ENCODE results near the gene ANKMY1.
"Not testable (repeated sequence)": the region's sequence is repeated elsewhere in the genome, so short reads cannot be mapped to it uniquely, and the experiment has no call there.

Gene ANKMY1

DNA sequence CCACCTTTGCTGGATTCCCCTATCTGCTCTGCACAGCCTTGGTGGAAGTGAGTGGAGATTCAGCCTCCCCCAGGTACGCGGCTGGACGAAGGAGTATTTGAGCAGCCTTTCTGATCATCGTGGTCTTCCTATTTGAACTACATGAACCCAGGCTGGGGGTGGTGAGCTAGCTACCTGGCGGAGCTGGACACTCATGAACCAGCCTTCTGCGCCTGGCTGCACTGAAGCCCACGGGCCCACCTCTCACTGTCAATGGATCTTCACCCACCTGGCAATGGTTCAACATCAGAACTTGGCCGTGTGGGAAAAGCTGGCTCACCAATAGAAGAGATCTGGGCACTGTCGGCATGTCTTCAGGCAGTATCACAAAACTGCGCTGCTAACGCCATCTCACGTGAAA is 35.4 kb downstream of the ANKMY1 start:
- Histone ChIP-seq H3K4me1 (ENCODE audit: control insufficient read depth in 5 of 5, insufficient read depth in 5 of 5, low read length in 5 of 5) (peaks cover 0 to 16% (median 14%) of the 10 kb centered on the region in 5 donors), H3K9ac (ENCODE audit: low read length in 5 of 5) (no peak overlapping the region), H3K27ac (ENCODE audit: low read depth, low read length) (no peak overlapping the region), H3K27me3 (ENCODE audit: control insufficient read depth in 5 of 5, insufficient read depth in 4 of 5, low read length in 5 of 5) (peaks cover 6 to 12% (median 8%) of the 10 kb centered on the region in 5 donors), H3K4me3 (ENCODE audit: low read depth in 1 of 5, low read length in 5 of 5) (no peak overlapping the region), H3K36me3 (ENCODE audit: control insufficient read depth in 5 of 5, insufficient read depth in 5 of 5, low read length in 5 of 5) (peaks cover 0 to 36% (median 29%) of the 10 kb centered on the region in 5 donors), H3K9me3 (ENCODE audit: control insufficient read depth in 5 of 5, low read length in 5 of 5) (peaks cover 0 to 6% (median 4%) of the 10 kb centered on the region in 5 donors)

DNA sequence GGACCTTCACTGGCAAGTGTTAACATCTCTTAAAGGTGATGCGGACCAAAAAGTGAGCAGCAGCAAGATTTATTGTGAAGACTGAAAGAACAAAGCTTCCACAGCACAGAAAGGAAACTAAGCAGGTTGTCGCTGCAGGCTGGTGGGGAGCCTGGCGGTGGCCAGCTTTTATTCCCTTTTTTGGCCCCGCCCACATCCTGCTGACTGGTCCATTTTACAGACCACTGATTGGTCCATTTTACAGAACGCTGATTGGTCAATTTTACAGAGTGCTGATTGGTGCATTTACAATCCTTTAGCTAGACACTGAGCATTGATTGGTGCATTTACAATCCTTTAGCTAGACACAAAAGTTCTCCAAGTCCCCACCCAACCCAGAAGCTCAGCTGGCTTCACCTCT is 35.9 kb downstream of the ANKMY1 start:
- not testable (repeated sequence) for H3K9ac ChIP-seq (ENCODE audit: low read length in 5 of 5); H3K4me3 ChIP-seq (ENCODE audit: low read depth in 1 of 5, low read length in 5 of 5); H3K9me3 ChIP-seq (ENCODE audit: control insufficient read depth in 5 of 5, low read length in 5 of 5); H3K27ac ChIP-seq (ENCODE audit: low read depth, low read length)
- Histone ChIP-seq H3K27me3 (ENCODE audit: control insufficient read depth in 5 of 5, insufficient read depth in 4 of 5, low read length in 5 of 5) (peaks cover 6 to 12% (median 8%) of the 10 kb centered on the region in 5 donors), H3K4me1 (ENCODE audit: control insufficient read depth in 5 of 5, insufficient read depth in 5 of 5, low read length in 5 of 5) (peaks cover 0 to 16% (median 14%) of the 10 kb centered on the region in 5 donors), H3K36me3 (ENCODE audit: control insufficient read depth in 5 of 5, insufficient read depth in 5 of 5, low read length in 5 of 5) (peaks cover 0 to 36% (median 29%) of the 10 kb centered on the region in 5 donors)

DNA sequence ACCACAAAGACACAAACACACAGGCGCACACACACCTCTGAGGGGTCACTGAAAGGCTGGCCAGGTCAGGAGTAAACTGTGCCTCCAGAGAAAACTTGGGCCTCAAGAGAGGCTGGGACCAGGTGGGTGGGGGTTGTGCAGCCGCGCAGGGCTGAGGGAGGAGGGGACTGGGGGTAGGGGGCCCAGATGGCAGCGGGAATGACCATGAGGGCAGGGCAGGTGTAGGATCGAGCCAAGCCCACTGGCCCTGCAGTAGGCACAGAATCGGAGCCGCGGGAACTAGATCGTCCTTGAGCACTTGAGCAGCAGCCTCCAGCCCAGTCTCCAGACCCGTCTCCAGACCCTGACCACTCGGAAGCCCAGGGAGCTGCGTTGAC is 36.8 kb downstream of the ANKMY1 start:
- Histone ChIP-seq H3K4me3 (ENCODE audit: low read depth in 1 of 5, low read length in 5 of 5) (no peak overlapping the region), H3K9me3 (ENCODE audit: control insufficient read depth in 5 of 5, low read length in 5 of 5) (peaks cover 0 to 6% (median 4%) of the 10 kb centered on the region in 5 donors), H3K9ac (ENCODE audit: low read length in 5 of 5) (no peak overlapping the region), H3K27ac (ENCODE audit: low read depth, low read length) (no peak overlapping the region), H3K4me1 (ENCODE audit: control insufficient read depth in 5 of 5, insufficient read depth in 5 of 5, low read length in 5 of 5) (peaks cover 0 to 16% (median 14%) of the 10 kb centered on the region in 5 donors), H3K36me3 (ENCODE audit: control insufficient read depth in 5 of 5, insufficient read depth in 5 of 5, low read length in 5 of 5) (peaks cover 0 to 31% (median 28%) of the 10 kb centered on the region in 5 donors), H3K27me3 (ENCODE audit: control insufficient read depth in 5 of 5, insufficient read depth in 4 of 5, low read length in 5 of 5) (peaks cover 6 to 12% (median 8%) of the 10 kb centered on the region in 5 donors)

DNA sequence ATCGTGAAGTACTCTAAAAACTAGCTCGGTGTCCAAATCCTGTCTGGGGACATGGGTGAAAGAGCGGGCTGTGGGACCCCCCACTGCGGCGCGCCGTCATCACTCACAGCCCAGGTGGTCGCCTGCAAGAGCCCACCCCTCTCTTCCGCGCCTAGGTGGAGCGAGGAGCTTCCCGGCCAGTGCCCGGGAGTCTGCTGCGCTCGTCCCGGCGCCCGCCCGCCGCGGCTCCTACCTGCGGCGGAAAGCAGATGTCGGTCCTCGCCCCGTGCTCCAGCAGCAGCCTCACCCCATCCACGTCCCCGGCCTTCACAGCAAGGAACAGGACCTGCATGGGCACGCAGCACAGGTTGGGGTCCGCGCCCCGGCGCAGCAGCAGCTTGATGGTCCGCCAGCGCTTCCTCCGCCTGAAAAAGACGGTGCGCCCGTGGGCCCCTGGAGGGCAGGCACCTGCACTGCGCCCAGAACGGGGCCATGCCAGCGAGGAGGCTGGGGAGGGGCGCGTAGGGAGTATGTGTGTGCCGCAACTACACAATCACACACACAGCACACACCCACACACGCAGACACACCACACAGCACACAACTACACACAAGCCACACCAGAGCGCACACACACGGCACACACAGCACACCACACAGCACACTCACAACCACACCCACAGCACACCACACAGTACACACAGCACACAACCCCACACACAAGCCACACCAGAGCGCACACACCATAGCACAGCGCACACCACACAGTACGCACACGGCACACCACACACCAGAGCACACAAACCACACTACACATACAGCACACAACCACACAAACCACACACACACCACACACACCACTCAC is 37.4 kb downstream of the ANKMY1 start:
- Histone ChIP-seq H3K4me3 (ENCODE audit: low read depth in 1 of 5, low read length in 5 of 5) (no peak overlapping the region), H3K27ac (ENCODE audit: low read depth, low read length) (no peak overlapping the region), H3K36me3 (ENCODE audit: control insufficient read depth in 5 of 5, insufficient read depth in 5 of 5, low read length in 5 of 5) (peaks cover 0 to 26% (median 22%) of the 10 kb centered on the region in 5 donors), H3K9ac (ENCODE audit: low read length in 5 of 5) (no peak overlapping the region), H3K27me3 (ENCODE audit: control insufficient read depth in 5 of 5, insufficient read depth in 4 of 5, low read length in 5 of 5) (peaks cover 6 to 12% (median 8%) of the 10 kb centered on the region in 5 donors), H3K9me3 (ENCODE audit: control insufficient read depth in 5 of 5, low read length in 5 of 5) (peaks cover 0 to 6% (median 4%) of the 10 kb centered on the region in 5 donors), H3K4me1 (ENCODE audit: control insufficient read depth in 5 of 5, insufficient read depth in 5 of 5, low read length in 5 of 5) (peaks cover 0 to 16% (median 14%) of the 10 kb centered on the region in 5 donors)

DNA sequence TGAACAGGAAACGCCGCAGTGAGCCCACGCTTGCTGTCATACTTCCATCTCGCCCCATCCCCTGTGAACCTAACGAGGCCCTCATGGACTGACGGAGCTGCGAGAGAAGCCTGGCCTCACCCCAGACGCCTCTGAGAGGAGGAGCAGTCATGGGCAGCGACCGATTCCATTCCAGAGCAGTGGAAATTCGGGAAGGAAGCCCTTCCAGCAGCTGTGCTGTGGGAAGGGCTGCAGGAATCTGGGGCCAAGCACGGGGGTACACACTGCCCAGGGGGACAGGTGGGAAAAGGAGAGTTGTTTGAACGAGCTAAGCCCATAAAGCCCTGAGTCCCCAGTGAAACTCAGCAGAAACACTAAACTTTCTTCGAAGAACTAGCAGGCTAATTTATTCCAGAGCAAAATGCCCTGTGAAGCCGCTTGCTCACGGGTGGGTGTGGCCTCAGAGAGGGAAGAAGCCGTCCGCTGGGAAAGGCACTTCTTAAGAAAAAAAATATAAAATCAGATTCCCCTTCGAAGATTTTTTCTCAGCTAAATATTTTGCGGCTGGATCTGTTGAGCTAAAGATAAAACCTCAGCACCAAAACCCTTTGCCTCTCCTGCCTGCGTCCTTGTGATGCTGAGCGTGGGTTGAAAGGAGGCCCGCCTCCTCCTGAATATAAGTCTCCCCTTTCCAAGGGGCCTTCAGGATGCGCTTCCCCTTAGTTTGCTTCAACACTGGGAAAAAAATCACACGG is 38.2 kb downstream of the ANKMY1 start:
- peak overlapping the region in 2 of 5 donors; percentile 34 to 46 for H3K4me3 ChIP-seq (ENCODE audit: low read depth in 1 of 5, low read length in 5 of 5)

DNA sequence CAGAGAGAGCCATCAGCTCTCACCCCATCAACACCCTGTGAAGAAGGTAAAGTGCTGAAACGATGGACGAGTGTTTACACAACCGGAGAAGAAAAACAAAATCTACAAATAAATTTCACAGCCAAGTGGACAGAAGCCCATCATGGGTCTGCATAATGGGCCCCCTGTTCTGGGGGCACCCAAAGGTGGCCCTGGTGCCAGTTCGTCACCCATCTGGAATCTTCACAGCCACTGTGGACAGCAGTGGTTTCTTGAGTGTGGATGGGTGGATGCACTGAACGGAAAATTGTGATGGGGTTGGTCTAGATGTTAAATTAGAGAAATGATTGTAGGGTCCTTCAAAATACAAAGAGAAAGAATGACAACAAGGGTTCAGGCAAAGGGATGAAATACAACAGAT is 38.8 kb downstream of the ANKMY1 start:
- Histone ChIP-seq H3K9ac (ENCODE audit: low read length in 5 of 5) (peak overlapping the region in 1 of 5 donors; percentile 30), H3K27me3 (ENCODE audit: control insufficient read depth in 5 of 5, insufficient read depth in 4 of 5, low read length in 5 of 5) (peaks cover 6 to 12% (median 8%) of the 10 kb centered on the region in 5 donors), H3K36me3 (ENCODE audit: control insufficient read depth in 5 of 5, insufficient read depth in 5 of 5, low read length in 5 of 5) (peaks cover 0 to 18% (median 15%) of the 10 kb centered on the region in 5 donors), H3K4me3 (ENCODE audit: low read depth in 1 of 5, low read length in 5 of 5) (no peak overlapping the region), H3K27ac (ENCODE audit: low read depth, low read length) (no peak overlapping the region), H3K4me1 (ENCODE audit: control insufficient read depth in 5 of 5, insufficient read depth in 5 of 5, low read length in 5 of 5) (peaks cover 0 to 17% (median 17%) of the 10 kb centered on the region in 5 donors), H3K9me3 (ENCODE audit: control insufficient read depth in 5 of 5, low read length in 5 of 5) (no peaks in the 10 kb centered on the region)

More for the DNA sequence above, 38.2 kb downstream of the ANKMY1 start:
- H3K27me3 ChIP-seq (ENCODE audit: control insufficient read depth in 5 of 5, insufficient read depth in 4 of 5, low read length in 5 of 5) = peaks cover 6 to 12% (median 8%) of the 10 kb centered on the region in 5 donors
- H3K9ac ChIP-seq (ENCODE audit: low read length in 5 of 5) = peak overlapping the region in 2 of 5 donors; percentile 7 to 30
- H3K36me3 ChIP-seq (ENCODE audit: control insufficient read depth in 5 of 5, insufficient read depth in 5 of 5, low read length in 5 of 5) = peaks cover 0 to 20% (median 18%) of the 10 kb centered on the region in 5 donors
- H3K27ac ChIP-seq (ENCODE audit: low read depth, low read length) = no peak overlapping the region
- H3K4me1 ChIP-seq (ENCODE audit: control insufficient read depth in 5 of 5, insufficient read depth in 5 of 5, low read length in 5 of 5) = peaks cover 0 to 16% (median 14%) of the 10 kb centered on the region in 5 donors
- H3K9me3 ChIP-seq (ENCODE audit: control insufficient read depth in 5 of 5, low read length in 5 of 5) = no peaks in the 10 kb centered on the region

DNA sequence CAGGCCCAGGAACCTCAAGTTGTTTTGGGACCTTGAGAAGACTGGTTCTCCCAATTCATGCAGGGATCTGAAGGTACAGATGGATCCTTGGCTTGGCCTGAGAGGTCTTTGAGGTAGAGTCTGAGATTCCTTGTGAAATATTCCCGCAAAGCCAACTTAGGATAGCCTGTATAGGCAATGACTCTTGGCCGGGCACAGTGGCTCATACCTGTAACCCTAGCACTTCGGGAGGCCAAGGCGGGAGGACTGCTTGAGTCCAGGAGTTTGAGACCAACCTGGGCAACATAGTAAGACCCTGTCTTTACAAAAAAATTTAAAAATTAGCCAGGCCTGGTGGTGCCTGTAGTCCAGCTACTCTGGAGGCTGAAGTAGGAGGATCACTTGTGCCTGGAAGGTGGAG is 40.4 kb downstream of the ANKMY1 start:
- H3K4me1 ChIP-seq (ENCODE audit: control insufficient read depth in 5 of 5, insufficient read depth in 5 of 5, low read length in 5 of 5) = peaks cover 0 to 22% (median 20%) of the 10 kb centered on the region in 5 donors
- H3K9ac ChIP-seq (ENCODE audit: low read length in 5 of 5) = no peak overlapping the region
- H3K27ac ChIP-seq (ENCODE audit: low read depth, low read length) = no peak overlapping the region
- peaks cover 6 to 12% (median 8%) of the 10 kb centered on the region in 5 donors for H3K27me3 ChIP-seq (ENCODE audit: control insufficient read depth in 5 of 5, insufficient read depth in 4 of 5, low read length in 5 of 5)
- H3K9me3 ChIP-seq (ENCODE audit: control insufficient read depth in 5 of 5, low read length in 5 of 5) = no peaks in the 10 kb centered on the region
- H3K36me3 ChIP-seq (ENCODE audit: control insufficient read depth in 5 of 5, insufficient read depth in 5 of 5, low read length in 5 of 5) = peaks cover 0 to 8% (median 2%) of the 10 kb centered on the region in 5 donors
- no peak overlapping the region for H3K4me3 ChIP-seq (ENCODE audit: low read depth in 1 of 5, low read length in 5 of 5)

DNA sequence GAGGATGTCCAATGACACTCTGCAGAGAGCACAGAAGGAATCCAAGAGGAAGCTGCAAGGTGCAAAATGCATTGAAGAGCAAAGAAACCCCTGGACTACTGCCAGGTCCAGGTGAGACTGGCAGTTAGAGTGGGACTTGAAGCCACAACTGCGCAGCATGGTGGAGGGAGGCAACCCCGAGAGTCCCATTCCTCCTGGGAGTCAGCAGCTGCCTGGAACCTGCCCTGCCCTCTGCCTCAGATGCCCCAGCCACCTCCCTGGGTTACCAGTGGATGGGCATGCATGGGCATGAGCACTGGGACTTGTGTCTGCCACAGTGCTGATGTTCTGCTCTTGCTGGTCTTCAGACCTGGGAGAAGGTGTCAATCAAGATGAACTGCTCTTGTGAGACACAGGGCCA is 43.2 kb downstream of the ANKMY1 start:
- peaks cover 0 to 3% (median 0%) of the 10 kb centered on the region in 5 donors for H3K27me3 ChIP-seq (ENCODE audit: control insufficient read depth in 5 of 5, insufficient read depth in 4 of 5, low read length in 5 of 5)
- no peak overlapping the region for H3K27ac ChIP-seq (ENCODE audit: low read depth, low read length)
- H3K4me1 ChIP-seq (ENCODE audit: control insufficient read depth in 5 of 5, insufficient read depth in 5 of 5, low read length in 5 of 5) = peaks cover 0 to 14% (median 10%) of the 10 kb centered on the region in 5 donors
- H3K4me3 ChIP-seq (ENCODE audit: low read depth in 1 of 5, low read length in 5 of 5) = no peak overlapping the region
- no peak overlapping the region for H3K9ac ChIP-seq (ENCODE audit: low read length in 5 of 5)
- H3K9me3 ChIP-seq (ENCODE audit: control insufficient read depth in 5 of 5, low read length in 5 of 5) = no peaks in the 10 kb centered on the region
- peaks cover 0 to 20% (median 7%) of the 10 kb centered on the region in 5 donors for H3K36me3 ChIP-seq (ENCODE audit: control insufficient read depth in 5 of 5, insufficient read depth in 5 of 5, low read length in 5 of 5)

DNA sequence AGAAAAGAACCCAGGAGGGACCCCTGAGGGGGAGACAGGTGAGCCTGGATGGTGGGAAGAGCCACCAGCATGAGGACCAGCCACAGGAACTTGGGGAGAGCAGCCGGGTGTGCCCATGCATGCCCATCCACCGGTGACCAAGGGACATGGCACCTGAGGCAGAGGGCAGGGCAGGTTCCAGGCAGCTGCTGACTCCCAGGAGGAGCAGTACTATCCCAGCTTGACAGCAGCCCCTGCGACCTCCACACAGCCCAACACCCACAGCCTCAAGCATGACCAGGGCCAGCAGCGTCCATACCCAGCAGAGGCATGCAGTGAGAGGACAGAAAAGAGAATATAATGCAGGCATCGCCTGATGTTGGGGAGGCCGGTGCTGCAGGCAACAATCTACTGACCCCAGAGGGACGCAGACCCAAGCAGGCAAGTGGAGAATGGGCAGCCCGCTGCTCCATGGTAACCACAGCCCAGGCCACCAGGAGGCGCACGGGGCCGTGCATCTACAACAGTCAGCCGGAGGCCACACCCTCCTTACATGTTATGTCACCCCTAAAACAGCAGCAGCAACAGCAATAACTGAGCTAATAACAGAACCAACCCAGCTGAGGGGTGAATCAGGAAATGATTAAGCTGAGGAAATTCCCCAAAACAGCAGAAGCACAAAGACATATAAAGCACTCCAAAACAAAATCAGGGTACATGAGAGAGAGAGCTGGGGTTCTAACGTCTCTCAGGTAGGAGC is 44.1 kb downstream of the ANKMY1 start:
- Histone ChIP-seq H3K36me3 (ENCODE audit: control insufficient read depth in 5 of 5, insufficient read depth in 5 of 5, low read length in 5 of 5) (peaks cover 0 to 29% (median 7%) of the 10 kb centered on the region in 5 donors), H3K9ac (ENCODE audit: low read length in 5 of 5) (no peak overlapping the region), H3K4me1 (ENCODE audit: control insufficient read depth in 5 of 5, insufficient read depth in 5 of 5, low read length in 5 of 5) (peaks cover 0 to 10% (median 5%) of the 10 kb centered on the region in 5 donors), H3K9me3 (ENCODE audit: control insufficient read depth in 5 of 5, low read length in 5 of 5) (no peaks in the 10 kb centered on the region), H3K4me3 (ENCODE audit: low read depth in 1 of 5, low read length in 5 of 5) (no peak overlapping the region), H3K27ac (ENCODE audit: low read depth, low read length) (no peak overlapping the region), H3K27me3 (ENCODE audit: control insufficient read depth in 5 of 5, insufficient read depth in 4 of 5, low read length in 5 of 5) (no peaks in the 10 kb centered on the region)

Measured in subcutaneous abdominal adipose tissue (tissue), 5 donors.